Activated CD8-positive, alpha-beta memory T cell treated with anti-CD3 and anti-CD28 coated beads, Interleukin-2, amount 50 U/mL, for 1 hour (primary cell): ENCODE measurements around the gene BICC1.

ENCODE experiments used
- DNase-seq: peaks from one replicate; pipeline ENCODE4 v3.0.0-alpha.2; 2020; ENCODE audit errors: extremely low read depth

BICC1 gene

DNA sequence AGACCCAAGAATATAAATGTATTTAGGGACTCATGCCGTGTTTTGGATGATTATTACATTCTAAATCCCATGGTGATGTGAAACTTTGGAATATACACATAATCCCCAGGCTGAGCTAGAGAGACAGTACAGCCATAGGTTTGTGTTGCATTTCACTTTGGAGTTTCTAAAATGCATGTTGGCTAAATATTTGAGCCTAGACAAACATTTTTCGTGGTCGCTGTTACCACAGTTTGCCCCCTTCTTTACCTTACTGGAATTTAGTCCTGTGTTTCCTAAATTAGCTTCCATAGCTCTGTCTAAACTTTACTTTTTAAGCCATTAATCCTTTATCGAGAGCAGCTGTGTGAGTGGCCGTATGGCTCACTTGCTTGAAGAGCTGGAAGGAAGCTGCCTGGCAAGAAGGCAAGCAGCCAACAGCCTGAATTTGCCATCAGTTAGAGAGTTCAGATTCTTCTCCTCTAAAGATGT lies 192.0 kb downstream of the BICC1 start:
- no peak for DNase-seq

DNA sequence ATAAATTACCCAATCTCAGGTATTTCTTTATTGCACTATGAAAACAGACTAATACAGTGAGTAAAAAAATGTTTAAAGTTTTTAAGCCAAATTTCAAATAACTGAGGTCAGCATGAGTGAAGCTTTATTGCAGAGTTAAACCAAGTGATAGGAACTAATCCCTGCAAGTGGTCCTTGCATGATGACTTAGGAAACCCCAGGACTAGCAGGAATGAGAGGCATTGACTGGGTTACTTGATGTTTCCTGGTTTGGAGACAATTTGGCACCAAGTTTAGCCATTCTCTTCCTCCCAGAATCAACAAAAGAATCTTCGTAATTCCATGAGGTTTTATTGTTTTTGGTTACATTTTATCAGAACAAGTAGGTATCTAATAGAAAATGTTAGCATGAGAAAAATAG lies 194.2 kb downstream of the BICC1 start:
- no peak for DNase-seq

DNA sequence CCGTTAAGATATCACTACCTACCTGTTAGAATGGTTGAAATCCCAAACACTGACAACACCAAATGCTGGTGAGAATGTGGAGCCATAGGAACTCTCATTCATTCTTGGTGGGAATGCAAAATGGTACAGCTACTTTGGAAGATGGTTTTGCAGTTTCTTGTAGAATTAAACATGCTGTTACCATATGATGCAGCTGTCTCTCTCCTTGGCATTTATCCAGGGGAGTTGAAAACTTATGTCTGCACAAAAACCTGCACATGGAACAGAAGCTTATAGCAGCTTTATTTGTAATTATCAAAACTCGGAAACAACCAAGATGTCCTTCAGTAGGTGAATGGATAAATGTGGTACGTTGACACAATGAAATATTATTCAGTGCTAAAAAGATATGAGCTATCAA lies 199.5 kb downstream of the BICC1 start:
- DNase-seq: no peak

DNA sequence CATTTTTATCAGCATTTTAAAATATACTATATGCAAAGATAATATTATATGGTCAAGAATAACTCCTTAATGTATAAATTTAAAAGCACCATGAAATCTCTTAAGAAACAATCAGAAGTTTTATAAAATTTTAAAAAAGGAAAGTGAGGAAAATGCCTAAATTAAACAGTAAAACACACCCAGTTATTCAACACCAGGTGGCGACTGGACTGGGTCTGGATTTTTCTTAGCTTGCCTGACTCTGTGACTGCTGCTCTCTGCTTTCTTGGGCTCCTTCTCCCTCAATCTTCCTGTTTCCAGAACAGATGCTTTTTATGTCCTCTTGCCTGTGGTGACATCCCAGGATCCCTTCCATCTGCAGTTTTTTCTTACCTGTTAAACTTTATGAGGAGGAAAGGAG lies 200.3 kb downstream of the BICC1 start:
- no peak for DNase-seq

DNA sequence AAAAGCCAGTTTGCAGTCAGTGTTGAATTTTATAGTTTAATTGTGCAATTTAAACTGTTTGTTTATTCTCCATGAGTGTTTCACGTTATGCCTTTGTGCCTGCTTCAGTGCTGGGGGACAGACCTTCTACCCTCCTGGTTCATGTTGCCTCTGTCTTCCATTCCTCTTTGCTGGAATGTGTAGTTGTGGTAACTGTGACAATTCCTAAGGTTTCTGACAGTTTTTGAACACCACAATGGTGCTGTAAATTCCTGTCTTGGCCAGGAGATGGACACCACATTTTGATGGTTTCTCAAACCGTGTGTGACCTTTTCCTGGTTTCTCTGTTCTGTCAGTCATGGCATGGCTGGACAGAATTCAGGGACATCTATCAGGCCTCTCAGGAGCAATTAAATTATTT lies 201.7 kb downstream of the BICC1 start:
- DNase-seq: no peak

DNA sequence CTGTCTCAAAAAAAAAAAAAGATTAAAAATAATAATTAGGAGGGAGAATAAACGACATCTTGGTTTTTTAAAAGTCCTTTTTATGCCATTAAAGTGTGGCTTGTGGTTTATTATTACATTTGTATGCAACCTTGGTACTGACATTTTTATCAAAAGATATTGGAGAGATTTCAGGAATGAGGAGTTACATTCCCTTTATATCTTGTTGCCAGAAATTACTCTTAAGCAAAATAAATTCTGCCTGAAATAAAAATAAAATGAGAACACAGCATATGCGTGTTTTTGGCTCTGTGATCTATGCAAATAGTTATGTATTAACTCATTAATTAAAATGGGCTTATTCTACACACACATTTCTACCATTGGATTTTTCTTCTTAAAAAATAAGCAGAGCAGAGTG lies 202.4 kb downstream of the BICC1 start:
- no peak for DNase-seq

DNA sequence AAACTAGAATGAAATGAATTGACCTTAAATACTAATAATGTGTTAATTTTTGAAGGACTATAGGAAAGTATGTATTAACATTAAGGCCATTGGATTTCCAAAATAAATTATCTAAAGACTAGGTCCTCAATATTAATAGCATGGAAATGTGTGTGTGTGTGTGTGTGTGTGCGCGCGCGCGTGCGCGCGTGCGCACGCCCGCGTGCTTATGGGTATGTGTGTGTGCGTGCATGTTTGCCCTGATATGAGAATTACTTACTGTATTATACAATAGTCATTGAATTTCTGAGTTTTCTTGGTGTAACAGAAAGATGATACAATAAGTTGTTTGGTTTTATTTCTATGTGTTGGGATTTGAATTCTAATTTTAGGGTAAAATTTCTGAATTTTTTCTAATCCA lies 205.9 kb downstream of the BICC1 start:
- no peak for DNase-seq

DNA sequence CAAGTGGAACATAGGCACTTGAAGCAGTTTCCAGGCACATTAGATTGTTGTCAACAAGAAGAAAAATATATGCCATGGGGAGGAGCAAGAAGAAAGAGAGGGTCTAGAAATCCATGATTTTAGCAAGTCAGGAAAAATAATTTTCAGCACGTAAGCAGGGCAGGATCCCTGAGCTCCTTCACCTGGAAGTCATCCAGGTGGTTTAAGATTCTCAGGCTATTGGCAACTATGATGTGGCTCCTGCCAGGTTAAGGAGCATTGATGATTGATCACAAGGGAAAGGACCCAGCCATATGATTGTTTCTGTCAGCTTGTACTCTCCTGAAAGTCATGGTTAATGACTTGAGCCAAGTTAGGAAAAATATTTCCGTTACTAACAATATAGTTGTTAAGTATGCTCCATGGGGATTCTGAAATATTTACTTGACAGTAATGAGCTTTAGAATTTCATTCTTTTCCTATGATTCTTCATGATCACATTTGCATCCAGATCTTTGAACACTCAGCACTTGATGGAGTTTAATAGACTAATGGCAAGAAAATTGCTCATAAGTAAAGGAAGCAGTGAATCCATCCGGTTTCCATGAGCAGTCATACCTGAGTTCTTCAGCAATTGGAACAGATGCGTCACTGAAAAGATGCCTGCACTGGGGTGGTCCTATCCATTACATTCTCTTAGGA lies 209.1 kb downstream of the BICC1 start:
- DNase-seq: no peak

DNA sequence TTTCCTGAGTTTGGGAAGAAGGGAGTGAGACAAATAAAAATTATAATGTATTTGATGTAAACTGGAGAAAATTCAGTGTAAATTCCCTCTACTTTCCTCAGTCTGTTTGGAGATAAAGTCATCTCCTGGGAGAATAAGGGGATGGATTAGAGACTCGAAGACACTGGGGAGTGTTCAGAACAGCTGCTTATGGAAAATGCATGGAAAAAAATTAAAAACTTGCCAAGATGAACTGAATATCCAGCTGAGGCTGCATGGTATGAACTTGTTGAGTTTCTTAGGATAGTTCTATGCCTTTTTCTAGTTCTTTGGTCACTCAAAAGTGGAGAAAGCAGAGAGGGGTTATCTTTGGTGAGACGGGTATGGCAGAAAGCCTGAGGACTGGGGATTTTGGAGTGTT lies 210.5 kb downstream of the BICC1 start:
- DNase-seq: no peak

DNA sequence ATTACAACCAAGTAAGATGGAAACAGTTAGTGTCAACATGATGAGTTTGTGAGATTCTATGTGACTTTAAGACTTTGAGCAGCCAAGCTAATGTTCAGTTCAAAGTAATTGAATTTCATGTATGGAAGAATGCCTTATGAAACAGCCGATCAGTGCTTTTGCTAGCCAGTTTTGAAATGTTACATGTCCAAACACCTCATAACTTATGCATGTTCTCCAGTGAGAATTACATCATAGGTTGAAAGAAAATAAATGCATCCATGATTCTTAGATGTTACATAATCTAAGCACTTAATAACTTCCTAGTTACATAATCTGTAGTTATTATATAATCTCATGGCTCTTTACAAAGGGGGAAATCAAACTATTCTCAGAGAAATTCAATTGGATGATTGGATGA lies 211.3 kb downstream of the BICC1 start:
- DNase-seq: no peak

DNA sequence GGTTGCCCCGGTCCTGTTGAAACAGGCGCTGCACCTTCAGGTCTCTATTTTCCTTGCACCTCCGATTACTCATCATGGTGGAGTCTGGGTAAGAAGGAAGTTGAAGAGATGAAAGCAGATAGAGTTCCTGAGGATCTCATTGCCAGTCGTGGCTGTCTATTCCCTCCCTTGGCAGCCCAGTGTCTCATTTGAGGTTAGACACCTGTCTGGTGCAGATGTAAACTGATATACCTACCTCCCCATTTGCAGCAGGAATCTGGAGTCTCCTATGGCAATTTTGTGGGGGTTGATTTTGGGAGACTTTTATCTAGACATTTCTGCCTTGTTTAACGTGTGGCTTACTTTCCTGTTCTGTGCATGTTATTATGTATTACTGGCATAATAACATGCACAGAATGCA lies 212.1 kb downstream of the BICC1 start:
- no peak for DNase-seq

DNA sequence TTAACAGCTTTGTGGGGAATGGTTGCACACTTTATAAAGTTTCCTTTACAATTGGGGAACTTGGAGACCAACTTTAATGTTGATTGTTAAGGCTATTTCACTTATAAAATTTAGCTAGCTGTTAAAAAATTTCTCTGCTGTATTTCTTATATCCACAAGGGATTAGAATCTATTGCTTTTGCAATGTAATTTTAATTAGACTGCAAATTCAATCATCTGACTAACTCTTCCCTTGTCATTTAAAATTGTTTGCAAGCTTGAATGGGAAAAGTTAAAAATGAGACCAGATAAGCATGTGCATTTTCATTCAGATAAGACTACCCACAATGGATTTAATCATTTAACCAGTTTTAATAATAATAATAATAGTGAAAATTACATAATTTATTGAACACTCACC lies 213.2 kb downstream of the BICC1 start:
- DNase-seq: no peak

DNA sequence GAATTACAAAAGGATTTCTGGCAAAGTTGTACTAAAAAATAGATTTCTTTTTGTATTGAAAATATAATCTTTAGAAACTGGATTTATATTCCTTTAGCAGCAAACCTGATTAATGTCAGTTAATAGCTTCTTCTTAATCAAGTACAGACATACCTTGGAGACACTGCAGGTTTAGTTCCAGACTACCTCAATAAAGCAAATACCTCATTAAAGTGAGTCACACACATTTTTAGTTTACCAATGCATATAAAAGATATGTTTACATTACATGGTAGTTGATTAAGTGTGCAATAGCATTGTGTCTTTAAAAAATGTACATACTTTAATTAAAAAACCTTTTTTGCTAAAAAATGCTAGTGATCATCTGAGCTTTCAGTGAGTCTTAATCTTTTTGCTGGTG lies 215.0 kb downstream of the BICC1 start:
- no peak for DNase-seq

DNA sequence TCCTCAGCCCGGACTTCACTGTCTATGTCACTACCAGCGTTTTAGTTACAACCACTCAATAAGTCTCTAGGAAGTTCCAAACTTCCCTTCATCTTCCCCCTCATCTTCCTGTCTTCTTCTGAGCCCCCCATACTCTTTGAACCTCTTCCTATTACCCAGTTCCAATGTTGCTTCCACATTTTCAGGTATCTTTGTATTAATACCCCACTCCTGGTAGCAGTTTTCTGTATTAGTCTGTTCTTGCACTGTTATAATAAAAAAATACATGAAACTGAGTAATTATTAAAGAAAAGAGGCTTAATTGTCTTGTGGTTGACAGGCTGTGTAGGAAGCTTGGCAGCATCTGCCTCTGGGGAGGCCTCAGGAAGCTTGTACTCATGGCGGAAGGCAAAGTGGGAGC lies 218.6 kb downstream of the BICC1 start:
- no peak for DNase-seq

DNA sequence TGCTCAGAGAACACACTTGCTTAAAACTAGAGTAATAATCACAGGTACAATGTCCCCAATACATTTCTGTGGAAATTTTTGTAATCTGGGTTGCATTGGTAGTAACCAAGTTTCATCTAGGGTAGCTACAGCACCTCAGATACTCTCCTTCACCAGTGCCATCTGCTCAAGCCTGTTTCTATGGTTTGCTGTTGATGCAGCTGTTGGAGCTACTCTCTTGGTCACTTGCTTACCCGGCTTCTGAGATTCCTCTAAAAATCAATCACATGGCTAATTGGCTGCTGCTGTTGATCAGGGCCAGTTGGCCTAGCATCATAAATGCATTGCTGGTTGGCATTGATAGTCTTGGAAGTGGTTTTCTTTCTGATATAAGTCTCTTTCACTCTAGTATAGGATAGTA lies 220.8 kb downstream of the BICC1 start:
- no peak for DNase-seq

DNA sequence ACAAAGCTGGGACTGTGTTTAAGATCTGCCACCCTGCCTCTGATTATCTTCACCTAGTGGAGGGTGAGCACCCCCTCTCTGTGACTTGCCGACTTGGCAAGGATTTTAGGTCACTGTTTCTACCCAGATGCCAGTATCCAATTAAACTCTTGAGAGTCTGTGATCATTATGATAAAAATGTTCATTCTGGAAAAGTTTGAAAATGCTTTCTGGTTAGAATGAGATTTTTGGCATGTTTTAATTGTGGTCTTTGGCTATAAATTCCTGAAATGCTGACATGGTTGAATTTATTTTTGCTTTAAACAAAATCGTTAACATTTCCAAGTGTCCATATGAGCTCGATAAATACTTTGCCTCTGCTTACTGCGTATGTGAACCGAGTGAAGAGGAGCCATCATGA lies 221.4 kb downstream of the BICC1 start:
- DNase-seq: no peak

DNA sequence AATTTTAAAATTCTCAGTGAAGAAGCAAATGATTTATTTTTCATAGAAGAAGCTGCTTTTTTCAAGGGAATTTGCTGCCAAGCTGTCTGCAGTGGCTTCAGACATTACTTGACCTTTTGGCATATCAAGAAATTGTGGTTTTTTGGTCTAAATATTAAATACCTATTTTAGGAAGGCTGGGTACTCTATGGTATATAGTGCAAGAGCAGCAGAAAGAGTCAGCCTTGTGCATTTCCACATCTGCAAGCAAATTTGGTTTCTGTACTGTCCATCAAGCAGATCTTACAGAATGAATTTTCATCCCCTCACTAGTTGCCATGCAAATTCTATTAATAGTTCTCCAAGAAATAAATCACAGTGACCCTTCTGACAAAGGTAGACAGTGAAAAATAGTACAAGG lies 222.0 kb downstream of the BICC1 start:
- DNase-seq: no peak

DNA sequence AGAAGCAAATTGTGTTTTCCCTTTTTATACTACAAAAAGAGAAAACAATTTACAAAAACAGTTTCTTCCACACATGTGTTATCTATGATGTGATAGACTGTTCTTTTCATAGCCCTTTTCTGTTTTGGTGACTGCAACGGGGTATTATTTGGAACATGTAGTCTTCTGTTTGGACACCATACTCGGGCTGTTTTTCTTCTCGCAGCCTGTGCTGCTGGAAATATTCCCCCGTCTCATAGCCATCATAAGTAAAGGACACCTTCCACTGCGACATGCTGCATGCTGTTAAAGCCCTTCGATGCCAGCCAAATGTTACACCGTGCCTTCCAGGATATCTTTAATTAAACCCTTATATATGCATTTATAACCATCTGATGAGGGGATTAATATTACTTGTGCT lies 222.4 kb downstream of the BICC1 start:
- DNase-seq: no peak

DNA sequence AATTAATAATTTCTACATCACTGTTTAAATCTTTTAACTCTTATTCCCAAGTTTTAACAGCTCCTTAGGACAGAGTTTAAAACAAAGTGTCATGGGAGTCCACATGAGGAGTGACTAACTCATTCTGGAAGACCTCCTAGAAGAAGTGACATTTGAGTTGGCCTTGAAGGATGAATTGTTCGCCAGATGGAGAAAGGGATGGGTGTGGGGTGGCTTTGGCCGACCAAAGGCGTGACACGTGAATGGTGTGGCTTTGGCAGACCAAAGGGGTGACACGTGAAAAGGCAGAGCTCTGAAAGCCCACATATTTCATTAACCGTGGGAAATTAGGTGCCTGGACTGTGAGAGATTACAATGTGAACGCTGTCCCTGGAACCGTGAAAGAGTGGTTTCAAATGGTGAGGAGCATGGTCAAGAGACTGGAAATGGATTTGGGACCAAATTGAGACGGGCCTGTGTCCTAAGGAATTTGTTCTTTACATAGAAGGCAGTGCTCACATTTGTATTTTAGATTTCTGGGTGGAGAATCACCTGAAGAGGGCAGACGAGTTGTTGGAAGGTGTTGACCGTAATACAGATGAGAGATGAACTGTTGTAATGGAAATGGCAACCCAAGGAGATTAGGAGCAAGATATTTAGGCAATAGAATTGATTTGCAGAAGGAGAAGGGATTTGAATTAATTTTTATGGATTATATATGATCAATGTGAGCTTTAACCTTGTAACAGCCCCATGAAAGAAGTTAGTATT lies 228.1 kb downstream of the BICC1 start:
- DNase-seq: no peak

DNA sequence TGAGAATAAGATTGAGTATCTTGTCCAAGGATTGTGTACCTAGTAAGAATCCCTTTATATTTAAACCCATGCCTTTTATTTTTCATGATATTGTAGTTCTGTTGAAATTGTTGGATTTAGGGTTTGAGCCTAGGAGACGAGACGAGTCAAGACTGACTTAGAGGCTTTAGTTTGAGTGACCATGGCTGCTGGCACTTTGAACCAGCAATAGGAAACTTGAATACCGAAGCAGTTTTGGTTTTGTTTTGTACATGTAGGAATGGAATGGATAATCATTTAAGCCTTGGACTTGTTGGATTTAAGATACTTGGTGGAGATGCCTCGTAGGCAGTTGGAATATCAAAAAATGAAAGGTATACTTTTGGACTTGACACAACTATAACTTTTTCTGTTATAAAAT lies 229.0 kb downstream of the BICC1 start:
- no peak for DNase-seq

DNA sequence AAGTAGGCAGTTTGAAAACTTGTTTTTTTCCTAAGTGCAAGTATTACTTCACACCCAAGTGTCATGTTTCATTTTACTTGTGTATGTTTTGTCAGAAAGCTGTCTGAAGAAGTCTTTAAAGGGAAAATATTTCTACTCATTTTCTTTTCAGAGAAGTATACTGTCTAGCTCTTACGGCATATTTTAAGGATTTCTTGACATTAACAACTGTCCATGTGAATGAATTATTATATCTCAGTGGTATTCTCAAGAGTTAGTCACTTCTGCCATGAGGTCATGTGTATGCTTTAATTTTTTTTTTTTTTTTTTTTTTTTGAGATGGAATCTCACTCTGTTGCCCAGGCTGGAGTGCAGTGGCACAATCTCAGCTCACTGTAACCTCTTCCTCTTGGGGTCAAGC lies 229.5 kb downstream of the BICC1 start:
- DNase-seq: no peak

DNA sequence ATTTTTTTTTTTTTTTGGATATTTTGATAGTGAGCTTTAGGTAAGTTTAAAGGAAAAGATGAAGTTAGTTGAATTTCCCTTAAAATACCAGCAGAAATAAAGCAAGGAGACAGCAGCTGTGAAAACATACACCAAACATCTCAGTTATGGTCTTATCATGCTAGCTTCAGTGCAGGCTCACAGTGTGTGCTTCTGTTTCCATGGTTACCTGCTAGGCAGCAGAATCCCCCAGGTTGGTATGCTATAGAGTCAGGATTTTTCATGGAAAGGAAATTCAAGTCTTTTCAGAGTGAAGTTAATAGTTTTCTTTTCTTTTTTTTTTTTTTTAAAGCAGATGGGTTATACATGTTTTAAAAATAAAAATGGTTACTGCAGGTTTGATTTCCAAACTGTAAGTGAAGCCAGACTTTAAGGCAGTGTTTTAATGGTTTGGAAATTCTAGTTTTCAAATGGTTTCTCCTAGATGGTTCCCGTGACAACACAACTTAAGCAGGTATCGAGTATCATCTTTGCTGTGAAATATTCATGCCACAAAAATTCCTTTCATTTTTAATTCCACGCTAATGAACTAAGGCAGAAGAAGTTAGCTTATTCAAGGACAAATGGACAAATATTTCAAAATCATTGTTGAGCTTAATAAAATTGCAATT lies 230.9 kb downstream of the BICC1 start:
- no peak for DNase-seq
